HepG2 (cell line): ENCODE results near the gene ZSCAN21. TPM values are rescaled to one million over a fixed set of nuclear protein-coding genes. Genes with fewer than 3 reads are reported as not detected.
A peak's percentile ranks its signal among the peaks of the same experiment; 100 is the strongest.

Experiments used
- AKAP8 ChIP-seq: sonication (generic); formaldehyde crosslinking; IDR thresholded peaks from 2 replicates; pipeline ENCODE4 v1.5.1; 2020; ENCODE audit warnings: mild to moderate bottlenecking, missing genetic modification reagents
- DR1 ChIP-seq: sonication (generic); formaldehyde crosslinking; IDR thresholded peaks from 2 replicates; pipeline ENCODE4 v1.8.0; 2021; ENCODE audit warnings: mild to moderate bottlenecking, missing genetic modification reagents, inconsistent platforms
- ETV5 ChIP-seq: IDR thresholded peaks from 2 replicates; pipeline ENCODE4 v1.6.1; 2018; ENCODE audit warnings: missing biosample characterization, missing genetic modification reagents, inconsistent platforms, borderline replicate concordance
- HES4 ChIP-seq: sonication (generic); formaldehyde crosslinking; IDR thresholded peaks from 2 replicates; pipeline ENCODE4 v1.9.0; 2021; ENCODE audit warnings: mild to moderate bottlenecking, missing genetic modification reagents, borderline replicate concordance
- MEF2D ChIP-seq: sonication (generic); formaldehyde crosslinking; IDR thresholded peaks from 2 replicates; pipeline ENCODE4 v1.5.1; 2020; ENCODE audit warnings: mild to moderate bottlenecking, missing genetic modification reagents
- MYC ChIP-seq: sonication (generic); formaldehyde crosslinking; IDR thresholded peaks from 2 replicates; pipeline ENCODE4 v1.9.0; 2021; ENCODE audit warnings: missing genetic modification reagents, borderline replicate concordance
- NFYC ChIP-seq: IDR thresholded peaks from 2 replicates; pipeline ENCODE4 v1.6.1; 2016; ENCODE audit warnings: missing genetic modification reagents, missing compliant biosample characterization
- PHF20 ChIP-seq: sonication (generic); formaldehyde crosslinking; IDR thresholded peaks from 2 replicates; pipeline ENCODE4 v1.5.0; 2020; ENCODE audit warnings: mild to moderate bottlenecking, missing genetic modification reagents
- PRMT3 ChIP-seq: sonication (generic); formaldehyde crosslinking; IDR thresholded peaks from 2 replicates; pipeline ENCODE4 v1.8.1; 2022; ENCODE audit warnings: low read depth, mild to moderate bottlenecking, moderate library complexity, missing genetic modification reagents, borderline replicate concordance
- TEAD2 ChIP-seq: sonication (generic); formaldehyde crosslinking; IDR thresholded peaks from 2 replicates; pipeline ENCODE4 v1.9.0; 2021; ENCODE audit warnings: missing genetic modification reagents
- THAP11 ChIP-seq: IDR thresholded peaks from 2 replicates; pipeline ENCODE4 v1.6.1; 2016; ENCODE audit warnings: missing biosample characterization, missing genetic modification reagents
- ZNF343 ChIP-seq: sonication (generic); formaldehyde crosslinking; IDR thresholded peaks from 2 replicates; pipeline ENCODE4 v1.4.0; 2020; ENCODE audit warnings: mild to moderate bottlenecking, missing genetic modification reagents
- ZNF441 ChIP-seq: sonication (generic); formaldehyde crosslinking; IDR thresholded peaks from 2 replicates; pipeline ENCODE4 v1.7.0; 2021; ENCODE audit warnings: missing genetic modification reagents, borderline replicate concordance
- ZNF564 ChIP-seq: sonication (generic); formaldehyde crosslinking; IDR thresholded peaks from 2 replicates; pipeline ENCODE4 v1.8.1; 2023; ENCODE audit warnings: mild to moderate bottlenecking, missing genetic modification reagents
- ZNF768 ChIP-seq: sonication (generic); formaldehyde crosslinking; IDR thresholded peaks from 2 replicates; pipeline ENCODE4 v1.4.0; 2020; ENCODE audit warnings: missing genetic modification reagents
- polyA plus RNA-seq, 8 experiments: library from polyadenylated mRNA; depleted of rRNA in 3 of 8; stranded (reverse) in 7 of 8; unstranded in 1 of 8; fragments of >200 nt; fragmentation: Illumina TruSeq in 4 of 8; extraction: Trizol in 4 of 8; gene quantifications; 2 replicates each; pipeline versions ENCODE4 v1.2.1 to v1.2.3, GENCODE V29; 2011 to 2016; ENCODE audit warnings: low read depth in 4 of 8, missing spikeins in 1 of 8, mixed read lengths in 1 of 8; ENCODE audit not compliant: insufficient read depth in 1 of 8
- total RNA-seq, 5 experiments: library from RNA; depleted of rRNA; stranded (reverse); fragments of >200 nt; fragmentation: Illumina TruSeq; extraction: Trizol; gene quantifications; 2 replicates each; pipeline ENCODE4 v1.2.3, GENCODE V29; 2016; ENCODE audit warnings: low read depth in 1 of 5
- TF ChIP-seq, protein P1 (sequence below): IDR thresholded peaks from 2 replicates; pipeline ENCODE4 v1.6.1; 2016; ENCODE audit warnings: low read depth
- TF ChIP-seq, protein P2 (sequence below): sonication (generic); formaldehyde crosslinking; IDR thresholded peaks from 2 replicates; pipeline ENCODE4 v1.5.1; 2020; ENCODE audit warnings: mild to moderate bottlenecking, missing genetic modification reagents, borderline replicate concordance
- TF ChIP-seq, protein P3 (sequence below): sonication (generic); formaldehyde crosslinking; IDR thresholded peaks from 2 replicates; pipeline ENCODE4 v1.5.0; 2020; ENCODE audit warnings: mild to moderate bottlenecking, missing genetic modification reagents, borderline replicate concordance

ZSCAN21 gene
- total and polyA plus RNA-seq, 2 of the 13 experiments (the other 11 are each of a cell fraction or from before 2014, with no cell fraction given): 7.0 to 10.0 TPM

GRCh38 chr7:100101016-100101862 is 51.7 kb downstream of the ZSCAN21 start, which contains the start of the genes AP4M1 and MCM7 (continued):
- TF ChIP-seq HES4 (CRISPR knock-in tag): 0 out of 2 replicates have a peak, but pooled peaks have one; percentile 11
- no peak for TF ChIP-seq TEAD2 (CRISPR knock-in tag)
- TF ChIP-seq ZNF343: 0 out of 2 replicates have a peak, but pooled peaks have one; percentile 34
- TF ChIP-seq, protein P1, sequence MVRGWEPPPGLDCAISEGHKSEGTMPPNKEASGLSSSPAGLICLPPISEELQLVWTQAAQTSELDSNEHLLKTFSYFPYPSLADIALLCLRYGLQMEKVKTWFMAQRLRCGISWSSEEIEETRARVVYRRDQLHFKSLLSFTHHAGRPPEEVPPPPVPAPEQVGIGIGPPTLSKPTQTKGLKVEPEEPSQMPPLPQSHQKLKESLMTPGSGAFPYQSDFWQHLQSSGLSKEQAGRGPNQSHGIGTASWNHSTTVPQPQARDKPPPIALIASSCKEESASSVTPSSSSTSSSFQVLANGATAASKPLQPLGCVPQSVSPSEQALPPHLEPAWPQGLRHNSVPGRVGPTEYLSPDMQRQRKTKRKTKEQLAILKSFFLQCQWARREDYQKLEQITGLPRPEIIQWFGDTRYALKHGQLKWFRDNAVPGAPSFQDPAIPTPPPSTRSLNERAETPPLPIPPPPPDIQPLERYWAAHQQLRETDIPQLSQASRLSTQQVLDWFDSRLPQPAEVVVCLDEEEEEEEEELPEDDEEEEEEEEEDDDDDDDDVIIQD (CRISPR knock-in tag): no peak
- TF ChIP-seq PRMT3: 0 out of 2 replicates have a peak, but pooled peaks have one; percentile 56
- TF ChIP-seq ZNF441 (CRISPR knock-in tag): no peak
- TF ChIP-seq THAP11 (CRISPR knock-in tag): peak; percentile 74
- peak; percentile 7; the same call in 1 of the 2 replicates for TF ChIP-seq ZNF768
- TF ChIP-seq, protein P2, sequence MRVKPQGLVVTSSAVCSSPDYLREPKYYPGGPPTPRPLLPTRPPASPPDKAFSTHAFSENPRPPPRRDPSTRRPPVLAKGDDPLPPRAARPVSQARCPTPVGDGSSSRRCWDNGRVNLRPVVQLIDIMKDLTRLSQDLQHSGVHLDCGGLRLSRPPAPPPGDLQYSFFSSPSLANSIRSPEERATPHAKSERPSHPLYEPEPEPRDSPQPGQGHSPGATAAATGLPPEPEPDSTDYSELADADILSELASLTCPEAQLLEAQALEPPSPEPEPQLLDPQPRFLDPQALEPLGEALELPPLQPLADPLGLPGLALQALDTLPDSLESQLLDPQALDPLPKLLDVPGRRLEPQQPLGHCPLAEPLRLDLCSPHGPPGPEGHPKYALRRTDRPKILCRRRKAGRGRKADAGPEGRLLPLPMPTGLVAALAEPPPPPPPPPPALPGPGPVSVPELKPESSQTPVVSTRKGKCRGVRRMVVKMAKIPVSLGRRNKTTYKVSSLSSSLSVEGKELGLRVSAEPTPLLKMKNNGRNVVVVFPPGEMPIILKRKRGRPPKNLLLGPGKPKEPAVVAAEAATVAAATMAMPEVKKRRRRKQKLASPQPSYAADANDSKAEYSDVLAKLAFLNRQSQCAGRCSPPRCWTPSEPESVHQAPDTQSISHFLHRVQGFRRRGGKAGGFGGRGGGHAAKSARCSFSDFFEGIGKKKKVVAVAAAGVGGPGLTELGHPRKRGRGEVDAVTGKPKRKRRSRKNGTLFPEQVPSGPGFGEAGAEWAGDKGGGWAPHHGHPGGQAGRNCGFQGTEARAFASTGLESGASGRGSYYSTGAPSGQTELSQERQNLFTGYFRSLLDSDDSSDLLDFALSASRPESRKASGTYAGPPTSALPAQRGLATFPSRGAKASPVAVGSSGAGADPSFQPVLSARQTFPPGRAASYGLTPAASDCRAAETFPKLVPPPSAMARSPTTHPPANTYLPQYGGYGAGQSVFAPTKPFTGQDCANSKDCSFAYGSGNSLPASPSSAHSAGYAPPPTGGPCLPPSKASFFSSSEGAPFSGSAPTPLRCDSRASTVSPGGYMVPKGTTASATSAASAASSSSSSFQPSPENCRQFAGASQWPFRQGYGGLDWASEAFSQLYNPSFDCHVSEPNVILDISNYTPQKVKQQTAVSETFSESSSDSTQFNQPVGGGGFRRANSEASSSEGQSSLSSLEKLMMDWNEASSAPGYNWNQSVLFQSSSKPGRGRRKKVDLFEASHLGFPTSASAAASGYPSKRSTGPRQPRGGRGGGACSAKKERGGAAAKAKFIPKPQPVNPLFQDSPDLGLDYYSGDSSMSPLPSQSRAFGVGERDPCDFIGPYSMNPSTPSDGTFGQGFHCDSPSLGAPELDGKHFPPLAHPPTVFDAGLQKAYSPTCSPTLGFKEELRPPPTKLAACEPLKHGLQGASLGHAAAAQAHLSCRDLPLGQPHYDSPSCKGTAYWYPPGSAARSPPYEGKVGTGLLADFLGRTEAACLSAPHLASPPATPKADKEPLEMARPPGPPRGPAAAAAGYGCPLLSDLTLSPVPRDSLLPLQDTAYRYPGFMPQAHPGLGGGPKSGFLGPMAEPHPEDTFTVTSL: 0 out of 2 replicates have a peak, but pooled peaks have one; percentile 44
- peak; percentile 23; the same call in 1 of the 2 replicates for TF ChIP-seq PHF20 (CRISPR knock-in tag)
- peak; percentile 63 for TF ChIP-seq MYC (CRISPR knock-in tag)
- TF ChIP-seq DR1: peak; percentile 73
- TF ChIP-seq NFYC (CRISPR knock-in tag): peak; percentile 95
- TF ChIP-seq ETV5: peak; percentile 5; the same call in 1 of the 2 replicates
- TF ChIP-seq AKAP8 (CRISPR knock-in tag): no peak
- no peak for TF ChIP-seq MEF2D (CRISPR knock-in tag)
- TF ChIP-seq ZNF564 (CRISPR knock-in tag): peak; percentile 51; the same call in 1 of the 2 replicates
- TF ChIP-seq, protein P3, sequence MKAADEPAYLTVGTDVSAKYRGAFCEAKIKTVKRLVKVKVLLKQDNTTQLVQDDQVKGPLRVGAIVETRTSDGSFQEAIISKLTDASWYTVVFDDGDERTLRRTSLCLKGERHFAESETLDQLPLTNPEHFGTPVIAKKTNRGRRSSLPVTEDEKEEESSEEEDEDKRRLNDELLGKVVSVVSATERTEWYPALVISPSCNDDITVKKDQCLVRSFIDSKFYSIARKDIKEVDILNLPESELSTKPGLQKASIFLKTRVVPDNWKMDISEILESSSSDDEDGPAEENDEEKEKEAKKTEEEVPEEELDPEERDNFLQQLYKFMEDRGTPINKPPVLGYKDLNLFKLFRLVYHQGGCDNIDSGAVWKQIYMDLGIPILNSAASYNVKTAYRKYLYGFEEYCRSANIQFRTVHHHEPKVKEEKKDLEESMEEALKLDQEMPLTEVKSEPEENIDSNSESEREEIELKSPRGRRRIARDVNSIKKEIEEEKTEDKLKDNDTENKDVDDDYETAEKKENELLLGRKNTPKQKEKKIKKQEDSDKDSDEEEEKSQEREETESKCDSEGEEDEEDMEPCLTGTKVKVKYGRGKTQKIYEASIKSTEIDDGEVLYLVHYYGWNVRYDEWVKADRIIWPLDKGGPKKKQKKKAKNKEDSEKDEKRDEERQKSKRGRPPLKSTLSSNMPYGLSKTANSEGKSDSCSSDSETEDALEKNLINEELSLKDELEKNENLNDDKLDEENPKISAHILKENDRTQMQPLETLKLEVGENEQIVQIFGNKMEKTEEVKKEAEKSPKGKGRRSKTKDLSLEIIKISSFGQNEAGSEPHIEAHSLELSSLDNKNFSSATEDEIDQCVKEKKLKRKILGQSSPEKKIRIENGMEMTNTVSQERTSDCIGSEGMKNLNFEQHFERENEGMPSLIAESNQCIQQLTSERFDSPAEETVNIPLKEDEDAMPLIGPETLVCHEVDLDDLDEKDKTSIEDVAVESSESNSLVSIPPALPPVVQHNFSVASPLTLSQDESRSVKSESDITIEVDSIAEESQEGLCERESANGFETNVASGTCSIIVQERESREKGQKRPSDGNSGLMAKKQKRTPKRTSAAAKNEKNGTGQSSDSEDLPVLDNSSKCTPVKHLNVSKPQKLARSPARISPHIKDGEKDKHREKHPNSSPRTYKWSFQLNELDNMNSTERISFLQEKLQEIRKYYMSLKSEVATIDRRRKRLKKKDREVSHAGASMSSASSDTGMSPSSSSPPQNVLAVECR (CRISPR knock-in tag): peak; percentile 81
